ENCODE data around the gene CHRNA7.

Gene CHRNA7

GRCh38 chr15:32119694-32120330, 89.5 kb downstream of the CHRNA7 start:
- Histone ChIP-seq H3K9me3 (ENCODE audit: control insufficient read depth, low read length) (no peaks in the 10 kb centered on the region), H3K4me1 (ENCODE audit: control insufficient read depth, insufficient read depth, low read length, poor library complexity, severe bottlenecking) (no peaks in the 10 kb centered on the region), H3K4me3 (ENCODE audit: insufficient read depth, low read depth, low read length, poor library complexity, severe bottlenecking) (no peak overlapping the region), H3K27me3 (replicated peaks; ENCODE audit: control insufficient read depth, insufficient read depth, low read length, poor library complexity, severe bottlenecking) (no peaks in the 10 kb centered on the region), H3K27ac (ENCODE audit: insufficient read depth, low read length, poor library complexity, severe bottlenecking) (no peak overlapping the region), H3K36me3 (ENCODE audit: control insufficient read depth, insufficient read depth, low read length) (no peaks in the 10 kb centered on the region)
- DNase-seq: no peak

DNA sequence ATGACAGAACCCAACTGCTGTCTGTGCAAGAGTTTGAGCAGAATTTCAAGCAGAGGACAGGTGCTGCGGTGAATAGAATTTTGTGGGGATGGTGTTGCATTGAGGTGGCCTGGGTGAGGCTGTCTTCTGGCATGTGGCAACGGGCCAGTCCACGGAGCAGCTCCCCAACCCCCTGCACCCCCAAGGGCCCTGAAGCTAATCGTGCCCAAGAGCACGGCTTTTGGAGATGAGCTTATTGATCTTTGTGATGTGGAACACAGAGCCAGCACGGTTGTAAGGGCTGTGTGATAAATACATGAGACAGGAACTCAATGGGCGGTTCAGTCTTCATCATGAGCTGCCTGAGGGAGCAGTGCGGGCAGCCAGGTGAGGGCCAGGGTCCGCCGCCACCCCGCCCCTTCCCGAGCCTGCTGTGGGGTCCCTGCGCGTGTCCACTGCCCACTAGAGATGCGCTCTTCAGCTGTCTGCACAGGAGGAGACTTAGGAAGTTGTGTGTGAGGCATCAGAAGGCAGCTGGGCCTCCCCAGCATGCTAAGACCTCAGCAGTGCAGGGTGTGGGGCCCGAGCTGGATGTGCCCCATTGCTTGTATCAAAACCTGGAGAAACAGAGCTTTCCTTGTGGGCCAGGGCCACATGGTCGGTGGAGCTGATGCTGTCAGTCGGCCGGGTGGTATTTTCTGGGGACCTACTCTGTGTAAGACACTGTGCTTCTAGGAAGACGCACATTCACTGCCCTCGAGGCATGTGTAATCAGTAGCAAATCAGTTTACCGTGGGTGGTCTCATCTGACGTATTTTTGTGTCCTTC, 90.5 kb downstream of the CHRNA7 start:
- Histone ChIP-seq H3K4me1 (ENCODE audit: control insufficient read depth, insufficient read depth, low read length, poor library complexity, severe bottlenecking) (no peaks in the 10 kb centered on the region), H3K9me3 (ENCODE audit: control insufficient read depth, low read length) (no peaks in the 10 kb centered on the region), H3K4me3 (ENCODE audit: insufficient read depth, low read depth, low read length, poor library complexity, severe bottlenecking) (no peak overlapping the region), H3K27ac (ENCODE audit: insufficient read depth, low read length, poor library complexity, severe bottlenecking) (no peak overlapping the region), H3K27me3 (replicated peaks; ENCODE audit: control insufficient read depth, insufficient read depth, low read length, poor library complexity, severe bottlenecking) (no peaks in the 10 kb centered on the region), H3K36me3 (ENCODE audit: control insufficient read depth, insufficient read depth, low read length) (no peaks in the 10 kb centered on the region)
- DNase-seq: no peak

DNA sequence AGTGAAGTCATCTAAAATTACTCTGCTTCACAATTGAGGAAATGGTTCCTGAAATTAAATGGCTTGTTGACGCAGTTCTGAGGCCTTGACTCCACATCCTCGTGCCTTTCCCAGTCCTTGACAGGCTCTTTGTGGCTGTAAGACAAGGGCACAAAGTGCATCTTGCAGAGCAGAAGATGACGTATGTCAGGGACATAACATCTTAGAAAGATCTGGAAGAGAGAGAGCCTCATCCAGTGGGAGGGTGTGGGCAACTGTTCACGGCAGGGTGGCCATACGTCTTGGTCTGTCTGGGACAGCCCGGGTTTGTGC, 91.0 kb downstream of the CHRNA7 start:
- no peak overlapping the region for H3K27ac ChIP-seq (ENCODE audit: insufficient read depth, low read length, poor library complexity, severe bottlenecking)
- no peaks in the 10 kb centered on the region for H3K9me3 ChIP-seq (ENCODE audit: control insufficient read depth, low read length)
- no peak for DNase-seq
- H3K4me1 ChIP-seq (ENCODE audit: control insufficient read depth, insufficient read depth, low read length, poor library complexity, severe bottlenecking): no peaks in the 10 kb centered on the region
- no peaks in the 10 kb centered on the region for H3K27me3 ChIP-seq (replicated peaks; ENCODE audit: control insufficient read depth, insufficient read depth, low read length, poor library complexity, severe bottlenecking)
- H3K36me3 ChIP-seq (ENCODE audit: control insufficient read depth, insufficient read depth, low read length): no peaks in the 10 kb centered on the region
- no peak overlapping the region for H3K4me3 ChIP-seq (ENCODE audit: insufficient read depth, low read depth, low read length, poor library complexity, severe bottlenecking)

- no peak overlapping the region for H3K27ac ChIP-seq (ENCODE audit: insufficient read depth, low read length, poor library complexity, severe bottlenecking)
- no peak overlapping the region for H3K4me3 ChIP-seq (ENCODE audit: insufficient read depth, low read depth, low read length, poor library complexity, severe bottlenecking)
- no peaks in the 10 kb centered on the region for H3K27me3 ChIP-seq (replicated peaks; ENCODE audit: control insufficient read depth, insufficient read depth, low read length, poor library complexity, severe bottlenecking)
- H3K36me3 ChIP-seq (ENCODE audit: control insufficient read depth, insufficient read depth, low read length): no peaks in the 10 kb centered on the region
- H3K4me1 ChIP-seq (ENCODE audit: control insufficient read depth, insufficient read depth, low read length, poor library complexity, severe bottlenecking): no peaks in the 10 kb centered on the region
- no peak for DNase-seq
- H3K9me3 ChIP-seq (ENCODE audit: control insufficient read depth, low read length): no peaks in the 10 kb centered on the region
Measured at GRCh38 chr15:32122013-32122412, 91.7 kb downstream of the CHRNA7 start.

DNA sequence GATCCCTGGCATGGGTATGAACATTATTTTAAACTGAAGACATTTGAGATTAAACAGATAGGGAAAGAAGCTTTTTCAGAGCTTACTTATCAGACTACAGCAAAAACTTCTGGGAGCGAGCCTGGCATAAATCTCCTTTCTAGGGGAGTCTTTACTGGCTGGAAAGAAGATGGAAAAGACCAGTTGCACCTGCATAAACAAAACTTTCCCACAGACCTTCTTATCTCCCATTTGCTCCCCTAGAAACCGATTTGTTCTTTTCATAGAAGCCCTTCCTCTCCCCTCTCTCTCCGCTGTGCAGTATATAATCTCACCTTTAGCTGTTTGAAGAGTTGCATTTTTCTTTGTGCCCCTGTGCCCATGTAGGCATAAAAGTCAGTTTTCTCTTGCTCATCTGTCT, 93.2 kb downstream of the CHRNA7 start:
- H3K27me3 ChIP-seq (replicated peaks; ENCODE audit: control insufficient read depth, insufficient read depth, low read length, poor library complexity, severe bottlenecking): no peaks in the 10 kb centered on the region
- no peaks in the 10 kb centered on the region for H3K4me1 ChIP-seq (ENCODE audit: control insufficient read depth, insufficient read depth, low read length, poor library complexity, severe bottlenecking)
- no peaks in the 10 kb centered on the region for H3K36me3 ChIP-seq (ENCODE audit: control insufficient read depth, insufficient read depth, low read length)
- no peaks in the 10 kb centered on the region for H3K9me3 ChIP-seq (ENCODE audit: control insufficient read depth, low read length)
- H3K27ac ChIP-seq (ENCODE audit: insufficient read depth, low read length, poor library complexity, severe bottlenecking): no peak overlapping the region
- H3K4me3 ChIP-seq (ENCODE audit: insufficient read depth, low read depth, low read length, poor library complexity, severe bottlenecking): no peak overlapping the region
- no peak for DNase-seq

GRCh38 chr15:32124726-32125125, 94.4 kb downstream of the CHRNA7 start:
- Histone ChIP-seq H3K4me3 (ENCODE audit: insufficient read depth, low read depth, low read length, poor library complexity, severe bottlenecking) (no peak overlapping the region), H3K36me3 (ENCODE audit: control insufficient read depth, insufficient read depth, low read length) (no peaks in the 10 kb centered on the region), H3K27ac (ENCODE audit: insufficient read depth, low read length, poor library complexity, severe bottlenecking) (no peak overlapping the region), H3K9me3 (ENCODE audit: control insufficient read depth, low read length) (no peaks in the 10 kb centered on the region), H3K4me1 (ENCODE audit: control insufficient read depth, insufficient read depth, low read length, poor library complexity, severe bottlenecking) (no peaks in the 10 kb centered on the region), H3K27me3 (replicated peaks; ENCODE audit: control insufficient read depth, insufficient read depth, low read length, poor library complexity, severe bottlenecking) (no peaks in the 10 kb centered on the region)
- no peak for DNase-seq

- no peak for DNase-seq
- Histone ChIP-seq H3K4me3 (ENCODE audit: insufficient read depth, low read depth, low read length, poor library complexity, severe bottlenecking) (no peak overlapping the region), H3K9me3 (ENCODE audit: control insufficient read depth, low read length) (no peaks in the 10 kb centered on the region), H3K4me1 (ENCODE audit: control insufficient read depth, insufficient read depth, low read length, poor library complexity, severe bottlenecking) (no peaks in the 10 kb centered on the region), H3K27ac (ENCODE audit: insufficient read depth, low read length, poor library complexity, severe bottlenecking) (no peak overlapping the region), H3K36me3 (ENCODE audit: control insufficient read depth, insufficient read depth, low read length) (no peaks in the 10 kb centered on the region), H3K27me3 (replicated peaks; ENCODE audit: control insufficient read depth, insufficient read depth, low read length, poor library complexity, severe bottlenecking) (no peaks in the 10 kb centered on the region)
Measured at GRCh38 chr15:32125595-32125994, 95.3 kb downstream of the CHRNA7 start.

DNA sequence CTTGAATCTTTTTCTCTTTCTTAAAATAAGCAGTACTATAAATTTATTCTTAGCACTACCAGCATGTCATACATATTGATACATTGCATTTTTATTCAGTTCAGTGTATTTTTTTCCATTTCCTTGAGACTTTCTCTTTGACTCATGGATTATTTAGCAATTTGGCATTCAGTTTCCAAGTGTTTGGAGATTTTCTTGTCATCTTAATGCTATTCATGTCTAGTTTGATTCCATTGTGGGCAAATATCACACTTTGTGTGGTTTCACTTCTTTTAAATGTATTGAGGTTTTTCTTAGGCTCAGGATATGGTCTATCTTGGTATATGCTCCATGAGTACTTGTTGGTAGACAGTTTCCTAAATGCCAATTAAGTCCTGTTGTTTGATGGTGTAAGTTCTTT, 99.5 kb downstream of the CHRNA7 start:
- H3K9me3 ChIP-seq (ENCODE audit: control insufficient read depth, low read length): no peaks in the 10 kb centered on the region
- H3K4me1 ChIP-seq (ENCODE audit: control insufficient read depth, insufficient read depth, low read length, poor library complexity, severe bottlenecking): no peaks in the 10 kb centered on the region
- peaks cover 5% of the 10 kb centered on the region for H3K27me3 ChIP-seq (replicated peaks; ENCODE audit: control insufficient read depth, insufficient read depth, low read length, poor library complexity, severe bottlenecking)
- DNase-seq: no peak
- no peaks in the 10 kb centered on the region for H3K36me3 ChIP-seq (ENCODE audit: control insufficient read depth, insufficient read depth, low read length)
- no peak overlapping the region for H3K4me3 ChIP-seq (ENCODE audit: insufficient read depth, low read depth, low read length, poor library complexity, severe bottlenecking)
- H3K27ac ChIP-seq (ENCODE audit: insufficient read depth, low read length, poor library complexity, severe bottlenecking): no peak overlapping the region

DNA sequence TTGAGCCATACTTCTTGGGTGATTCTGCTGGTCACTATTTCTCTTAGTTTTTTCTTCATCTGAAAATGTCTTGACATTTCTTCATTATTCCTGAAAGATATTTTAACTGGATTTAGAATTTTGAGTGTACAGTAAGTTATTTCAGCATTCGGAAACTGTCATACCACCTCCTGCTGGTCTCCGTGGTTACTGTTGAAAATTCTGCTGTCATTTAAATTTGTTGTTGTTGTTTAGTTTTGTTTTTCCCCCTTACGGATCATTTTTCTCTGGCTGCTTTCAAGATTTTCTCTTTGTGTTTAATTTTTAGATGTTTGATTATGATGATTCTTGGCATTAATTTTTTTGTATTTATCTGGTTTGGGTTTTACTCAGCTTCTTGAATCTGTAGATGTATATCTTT, 100.5 kb downstream of the CHRNA7 start:
- DNase-seq: no peak

GRCh38 chr15:32131803-32132202, 101.5 kb downstream of the CHRNA7 start:
- no peaks in the 10 kb centered on the region for H3K4me1 ChIP-seq (ENCODE audit: control insufficient read depth, insufficient read depth, low read length, poor library complexity, severe bottlenecking)
- H3K27me3 ChIP-seq (replicated peaks; ENCODE audit: control insufficient read depth, insufficient read depth, low read length, poor library complexity, severe bottlenecking): peaks cover 5% of the 10 kb centered on the region
- H3K4me3 ChIP-seq (ENCODE audit: insufficient read depth, low read depth, low read length, poor library complexity, severe bottlenecking): no peak overlapping the region
- H3K27ac ChIP-seq (ENCODE audit: insufficient read depth, low read length, poor library complexity, severe bottlenecking): no peak overlapping the region
- H3K9me3 ChIP-seq (ENCODE audit: control insufficient read depth, low read length): no peaks in the 10 kb centered on the region
- H3K36me3 ChIP-seq (ENCODE audit: control insufficient read depth, insufficient read depth, low read length): no peaks in the 10 kb centered on the region
- DNase-seq: no peak

More for the DNA sequence above, 100.5 kb downstream of the CHRNA7 start:
- Histone ChIP-seq H3K4me3 (ENCODE audit: insufficient read depth, low read depth, low read length, poor library complexity, severe bottlenecking) (no peak overlapping the region), H3K27me3 (replicated peaks; ENCODE audit: control insufficient read depth, insufficient read depth, low read length, poor library complexity, severe bottlenecking) (peaks cover 5% of the 10 kb centered on the region), H3K36me3 (ENCODE audit: control insufficient read depth, insufficient read depth, low read length) (no peaks in the 10 kb centered on the region), H3K27ac (ENCODE audit: insufficient read depth, low read length, poor library complexity, severe bottlenecking) (no peak overlapping the region), H3K4me1 (ENCODE audit: control insufficient read depth, insufficient read depth, low read length, poor library complexity, severe bottlenecking) (no peaks in the 10 kb centered on the region), H3K9me3 (ENCODE audit: control insufficient read depth, low read length) (no peaks in the 10 kb centered on the region)
